ENCODE results near the gene SDK2.

- TF ChIP-seq CTCF (conservative IDR thresholded peaks at IDR 0.05; ENCODE audit: low read depth in 2 of 2) (no peak), ETS1 (IDR thresholded peaks at IDR 0.05) (no peak), REST (IDR thresholded peaks at IDR 0.05; ENCODE audit: unreplicated experiment) (no peak), JUNB (IDR thresholded peaks at IDR 0.05; ENCODE audit: unreplicated experiment) (no peak), EZH2 (IDR thresholded peaks at IDR 0.05; ENCODE audit: low read depth, unreplicated experiment) (no peak), POLR2AphosphoS5 (IDR thresholded peaks at IDR 0.05; ENCODE audit: low read depth) (no peak), EZH2phosphoT487 (IDR thresholded peaks at IDR 0.05; ENCODE audit: unreplicated experiment) (no peak), CREB1 (CRISPR knock-in tag; IDR thresholded peaks at IDR 0.05; ENCODE audit: low read depth) (no peak), NANOG (IDR thresholded peaks at IDR 0.05; ENCODE audit: borderline replicate concordance) (no peak), ZNF462 (CRISPR knock-in tag; IDR thresholded peaks at IDR 0.05) (no peak), ZNF331 (CRISPR knock-in tag; IDR thresholded peaks at IDR 0.05; ENCODE audit: low read depth) (no peak), STAT1 (IDR thresholded peaks at IDR 0.05; ENCODE audit: unreplicated experiment) (no peak)
Observed at GRCh38 chr17:73519011-73519410, 125.2 kb downstream of the SDK2 start.
